Activated naive CD4-positive, alpha-beta T cell treated with anti-CD3 and anti-CD28 coated beads, Interleukin-2, amount 50 U/mL, for 16 hours (primary cell): ENCODE results near the gene OR1M1.

ENCODE experiments used
- DNase-seq: peaks from one replicate; pipeline ENCODE4 v3.0.0-alpha.2; 2020

OR1M1 gene

DNA sequence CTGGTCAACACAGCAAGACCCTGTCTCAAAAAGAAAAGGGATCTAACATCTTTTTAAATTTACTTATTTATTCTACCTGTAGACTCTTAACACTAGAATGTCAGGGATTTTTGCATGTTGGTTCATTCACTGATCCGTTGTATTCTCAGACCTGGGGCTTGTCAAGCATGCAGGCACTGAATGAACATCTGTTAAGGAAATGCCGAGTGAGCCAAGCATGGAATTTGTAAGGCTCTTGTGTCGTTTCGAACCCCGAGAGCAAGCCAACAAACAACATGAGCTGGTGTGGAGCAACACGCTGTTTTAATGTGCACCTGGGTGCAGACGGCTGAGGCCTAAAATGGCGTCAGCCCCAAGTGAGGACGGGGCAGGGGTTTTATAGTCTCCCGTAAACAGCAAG is 10.0 kb upstream of the OR1M1 start:
- DNase-seq = no peak

DNA sequence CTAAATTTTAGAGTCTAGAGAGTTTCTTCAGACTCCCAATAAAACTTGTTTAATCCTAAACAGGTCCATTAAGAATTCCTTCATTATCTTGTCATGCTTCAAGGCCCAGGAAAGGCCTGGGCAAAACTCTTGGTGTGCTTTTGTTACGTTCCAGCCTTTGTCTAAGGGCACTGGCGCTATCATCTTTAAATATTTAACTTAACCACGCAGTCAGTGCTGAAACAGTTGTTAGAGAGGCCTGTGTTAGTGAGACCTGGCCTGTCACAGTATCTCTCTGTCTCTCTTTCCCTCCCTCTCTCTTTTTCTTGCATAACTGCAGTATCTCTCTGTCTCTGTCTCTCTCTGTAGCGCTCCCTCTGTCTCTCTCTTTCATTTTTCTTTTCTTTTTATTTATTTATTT is 8.2 kb upstream of the OR1M1 start:
- no peak for DNase-seq

DNA sequence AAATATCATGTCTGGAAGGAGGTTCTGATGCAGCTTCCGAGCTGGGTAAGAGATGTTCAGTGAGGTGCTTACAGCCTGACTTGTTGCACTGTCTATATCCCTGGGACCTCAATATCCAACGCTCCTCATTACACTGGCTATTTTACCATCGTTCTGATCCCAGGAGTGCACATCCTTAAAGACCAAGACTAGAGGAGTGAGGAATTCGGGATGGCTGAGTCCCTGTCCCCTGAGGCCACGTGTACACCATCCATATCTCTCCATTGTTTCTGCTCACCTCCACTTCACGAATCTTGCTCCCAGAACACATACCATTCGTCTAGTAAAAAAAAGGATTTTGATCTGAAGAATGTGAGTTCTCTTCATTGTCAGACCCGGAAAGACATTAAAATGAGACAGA is 20.5 kb downstream of the OR1M1 start, which contains the start of gene OR7G2:
OR7G2 (minus strand) TSS at position 101 of the 400 bp plus-strand sequence. CDS start 4,232 bp downstream, outside the sequence.
- DNase-seq = no peak

DNA sequence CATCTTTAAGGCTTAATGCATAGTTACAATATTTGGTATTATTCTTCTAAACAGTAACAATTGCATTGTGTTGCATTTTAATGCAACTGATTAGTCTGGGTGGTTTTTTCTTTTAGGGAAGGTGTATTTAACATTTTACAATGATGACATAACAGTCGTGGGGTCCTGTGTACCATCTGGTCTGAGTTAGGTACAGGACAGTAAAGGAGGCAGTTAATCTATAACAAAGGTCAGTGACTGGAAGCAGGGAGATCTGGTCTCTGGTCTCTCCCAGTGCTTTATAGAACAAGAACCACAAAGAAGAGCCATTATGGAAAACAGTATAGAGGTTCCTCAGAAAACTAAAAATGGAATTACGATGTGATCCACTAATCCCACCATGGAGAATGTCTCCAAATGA is 23.1 kb downstream of the OR1M1 start:
- DNase-seq = no peak

DNA sequence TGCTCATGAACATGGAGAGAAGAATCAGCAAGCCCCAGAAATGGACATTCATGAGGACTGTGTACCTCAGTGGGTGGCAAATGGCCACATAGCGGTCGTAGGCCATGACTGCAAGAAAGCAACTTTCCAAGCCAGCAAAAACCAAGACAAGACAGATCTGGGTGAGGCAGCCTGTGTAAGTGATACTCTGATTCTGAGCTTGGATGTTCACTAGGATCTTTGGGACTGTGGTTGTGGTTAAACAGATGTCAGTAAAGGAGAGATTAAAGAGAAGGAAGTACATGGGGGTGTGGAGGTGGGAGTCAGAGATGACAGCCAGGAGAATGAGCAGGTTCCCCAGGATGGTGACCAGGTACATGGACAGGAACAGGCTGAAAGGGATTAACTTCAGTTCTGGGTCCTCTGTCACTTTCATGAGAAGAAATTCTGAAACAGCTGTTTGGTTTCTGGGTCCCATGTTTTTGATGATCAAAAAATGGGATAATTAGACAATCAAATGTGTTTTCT is 28.5 kb downstream of the OR1M1 start, which contains the start of gene OR7G1:
OR7G1 (minus strand) TSS at position 457 of the 507 bp plus-strand sequence; CDS start at position 457, 0 bp downstream.
- no peak for DNase-seq

DNA sequence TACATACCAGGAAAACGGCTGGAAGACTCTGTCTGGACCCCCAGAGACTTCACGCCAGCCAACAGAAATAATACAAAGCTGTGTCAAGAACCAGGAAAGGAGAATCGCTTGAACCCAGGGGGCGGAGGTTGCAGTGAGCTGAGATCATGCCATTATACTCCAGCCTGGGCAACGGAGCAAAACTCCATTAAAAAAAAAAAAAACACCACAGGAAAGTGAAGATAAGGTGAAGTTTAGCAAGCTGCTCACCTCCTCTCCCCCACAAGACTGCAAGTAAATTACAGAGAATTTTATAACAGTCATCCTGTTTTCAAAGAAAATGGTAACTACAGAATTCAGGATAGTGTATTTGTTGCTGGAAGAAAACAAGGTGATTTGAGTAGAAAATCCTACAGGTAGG is 29.7 kb downstream of the OR1M1 start:
- no peak for DNase-seq

DNA sequence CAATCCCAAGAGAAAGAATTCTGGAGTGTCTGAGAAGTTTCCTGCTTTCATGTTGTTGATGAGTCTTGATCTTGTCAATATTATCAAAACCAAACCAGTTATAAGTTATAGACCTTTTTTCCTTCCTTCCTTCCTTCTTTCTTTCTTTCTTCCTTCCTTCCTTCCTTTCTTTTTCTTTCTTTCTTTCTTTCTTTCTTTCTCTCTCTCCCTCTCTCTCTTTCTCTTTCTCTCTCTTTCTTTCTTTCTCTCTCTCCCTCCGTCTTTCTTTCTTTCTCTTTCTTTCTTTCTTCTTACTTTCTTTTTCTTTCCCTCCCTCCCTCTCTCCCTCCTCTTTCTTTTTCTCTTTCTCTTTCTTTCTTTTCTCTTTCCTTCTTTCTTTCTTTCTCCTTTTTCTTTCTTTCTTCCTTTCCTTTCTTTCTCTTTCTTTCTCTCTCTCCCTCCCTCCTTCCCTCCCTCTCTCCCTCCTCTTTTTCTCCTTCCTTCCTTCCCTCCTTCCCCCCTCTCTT is 40.1 kb downstream of the OR1M1 start, which contains the start of gene OR7G3:
OR7G3 (minus strand) TSS at position 51 of the 506 bp plus-strand sequence; CDS start at position 51, 0 bp downstream.
- no peak for DNase-seq

DNA sequence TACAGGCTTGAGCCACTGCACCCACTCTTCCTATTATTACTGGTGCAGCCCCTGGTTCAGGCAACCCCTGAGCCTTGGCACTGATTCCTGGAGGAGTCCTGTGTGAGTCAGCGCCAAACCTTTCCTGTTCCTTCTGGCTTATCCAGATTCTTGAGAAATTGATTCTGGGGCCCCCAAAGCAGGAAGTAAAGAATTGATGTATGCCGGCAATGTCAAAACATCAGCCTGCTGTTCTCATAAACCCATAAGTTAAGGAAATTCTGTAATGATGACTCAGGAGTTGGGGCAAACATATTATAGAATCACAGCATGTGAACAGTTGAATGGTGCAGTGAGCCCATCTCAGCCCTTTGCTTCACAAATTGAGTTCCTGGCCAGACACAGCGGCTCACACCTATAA is 41.3 kb downstream of the OR1M1 start:
- no peak for DNase-seq

DNA sequence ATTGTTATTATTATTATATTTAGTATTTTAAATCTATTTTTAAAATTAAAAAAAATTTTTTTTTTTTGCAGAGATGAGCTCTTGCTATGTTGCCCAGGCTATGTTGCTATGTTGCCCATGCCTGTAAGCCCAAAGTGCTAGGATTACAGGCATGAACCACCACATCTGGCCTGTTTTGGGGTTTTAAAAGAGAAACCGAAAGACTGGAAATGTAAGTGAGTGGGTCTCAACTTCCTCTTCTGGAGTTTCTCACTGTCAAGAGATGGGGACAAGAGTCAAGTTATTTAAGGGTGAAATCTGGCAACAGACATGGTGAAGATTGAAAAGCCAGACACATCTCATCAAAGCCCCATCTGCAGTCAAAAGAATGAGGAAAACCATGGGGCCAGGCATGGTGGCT is 44.1 kb downstream of the OR1M1 start:
- no peak for DNase-seq

DNA sequence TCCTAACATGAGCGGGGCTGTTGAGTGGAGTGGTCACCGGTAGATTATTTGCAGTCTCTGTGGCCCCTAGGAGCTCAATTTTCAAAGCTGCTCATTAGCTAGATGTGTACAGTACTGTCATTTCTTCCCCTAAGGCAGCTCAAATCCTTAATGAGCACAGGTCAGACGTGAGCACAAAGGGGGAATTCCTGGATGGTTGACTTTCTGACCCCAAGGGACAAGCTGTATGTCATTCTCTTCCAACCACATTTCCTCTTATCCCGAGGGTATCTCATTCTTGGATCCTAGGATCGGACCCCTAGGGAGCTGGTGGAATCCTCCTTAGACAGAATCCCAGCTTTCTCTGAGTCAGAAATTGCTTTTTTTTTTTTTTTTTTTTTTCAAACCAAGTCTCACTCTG is 45.6 kb downstream of the OR1M1 start:
- DNase-seq = no peak

DNA sequence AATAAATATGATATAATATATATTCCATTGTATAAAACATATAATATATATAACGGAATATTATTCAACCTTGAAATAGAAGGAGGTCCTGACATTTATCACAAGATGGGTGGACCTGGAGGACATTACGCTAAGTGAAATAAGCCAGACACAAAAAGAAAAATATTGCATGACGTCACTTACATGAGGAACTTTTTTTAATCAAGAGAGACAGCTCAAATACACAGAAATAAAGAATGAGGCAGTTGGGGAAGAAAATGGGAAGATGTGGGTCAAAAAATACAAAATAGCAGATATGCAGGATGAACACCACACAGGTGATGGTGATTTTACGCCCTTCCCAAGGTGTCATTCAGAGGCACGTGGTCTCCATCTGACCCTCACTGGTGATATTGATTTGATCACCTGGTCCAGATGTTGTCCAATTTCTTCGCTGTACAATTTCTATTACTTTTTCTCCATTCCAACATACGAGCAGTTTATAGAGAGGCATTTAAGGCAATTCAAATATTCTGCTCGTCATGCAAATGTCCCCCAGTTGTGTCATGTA is 52.8 kb downstream of the OR1M1 start:
- no peak for DNase-seq

DNA sequence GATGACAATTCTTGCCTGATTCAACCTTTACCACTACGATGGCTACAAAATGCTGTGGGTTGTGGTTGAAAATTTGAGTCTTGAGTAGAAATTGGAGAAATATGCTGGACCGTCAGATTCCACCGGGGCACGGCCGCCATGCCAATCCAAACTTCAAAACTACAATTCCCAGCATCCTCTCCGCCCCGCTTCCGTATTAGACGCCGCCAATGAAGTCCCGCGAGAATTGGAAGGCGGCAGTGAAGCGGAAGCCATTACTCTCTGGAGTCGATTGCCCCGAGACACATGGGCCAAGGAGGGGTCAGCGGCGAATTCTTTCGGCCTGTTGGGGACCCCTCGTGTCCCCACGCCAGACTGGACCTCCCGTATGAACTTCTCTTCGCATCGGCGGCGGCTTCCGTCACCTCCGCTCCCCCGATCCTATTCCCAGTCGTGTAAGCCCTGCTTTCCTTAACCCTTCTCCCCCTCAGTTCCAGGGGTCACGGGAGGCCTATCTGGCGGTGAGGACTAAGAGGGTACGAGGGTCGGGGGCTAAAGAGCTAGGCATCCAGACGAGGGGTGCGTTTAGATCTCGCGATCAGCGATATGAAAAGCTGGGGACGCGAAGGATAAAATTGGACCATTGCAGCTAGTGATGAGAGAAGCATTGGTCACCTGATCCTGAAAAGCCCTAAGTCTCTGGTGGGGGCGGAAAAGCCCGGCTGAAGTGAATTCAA is 53.5 kb downstream of the OR1M1 start, which contains the start of gene ZNF317:
ZNF317 (plus strand) TSS at position 239 of the 716 bp plus-strand sequence. CDS start 15,620 bp downstream, outside the sequence.
- peak; percentile 89 for DNase-seq

DNA sequence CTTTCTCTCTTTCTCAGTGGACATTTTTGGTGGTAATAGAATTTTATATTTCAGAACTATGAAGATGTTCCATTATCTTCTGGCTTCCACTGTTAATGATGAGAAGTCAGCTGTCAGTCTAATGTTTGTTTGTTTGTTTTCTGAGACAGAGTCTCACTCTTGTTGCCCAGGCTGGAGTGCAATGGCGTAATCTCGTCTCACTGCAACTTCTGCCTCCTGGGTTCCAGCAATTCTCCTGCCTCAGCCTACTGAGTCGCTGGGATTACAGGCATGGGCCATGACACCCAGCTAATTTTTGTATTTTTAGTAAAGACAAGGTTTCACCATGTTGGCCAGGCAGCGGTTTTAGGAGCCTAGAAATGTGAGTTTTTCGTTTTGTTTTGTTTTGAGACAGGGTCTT is 58.1 kb downstream of the OR1M1 start:
- DNase-seq = no peak
